GM18907 (cell line): Measurements from ENCODE around the gene MXRA7.
A peak's percentile ranks its signal among the peaks of the same experiment; 100 is the strongest.
"Not testable (repeated sequence)": the region's sequence is repeated elsewhere in the genome, so short reads cannot be mapped to it uniquely, and the experiment has no call there.

Experiments
- ATAC-seq: cut with Tn5 transposase; IDR thresholded peaks from one replicate; pipeline ENCODE4 v1.9.1; 2021; ENCODE audit warnings: mild to moderate bottlenecking, moderate library complexity; ENCODE audit not compliant: unreplicated experiment

MXRA7 gene

GRCh38 chr17:76710863-76711611, at the start of gene MXRA7:
Gene MXRA7, minus strand, starts transcription at chr17:76710965. Its CDS starts 19 bp downstream, at chr17:76710946.
- ATAC-seq: no peak

GRCh38 chr17:76758570-76758969, 47.8 kb upstream of the MXRA7 start:
- ATAC-seq: no peak

- ATAC-seq: no peak
Observed at GRCh38 chr17:76757256-76757655, 46.5 kb upstream of the MXRA7 start.

- no peak for ATAC-seq
Observed at GRCh38 chr17:76755285-76755684, 44.5 kb upstream of the MXRA7 start.

GRCh38 chr17:76753061-76753961, 42.5 kb upstream of the MXRA7 start:
- ATAC-seq: no peak

- no peak for ATAC-seq
Observed at GRCh38 chr17:76752006-76752405, 41.2 kb upstream of the MXRA7 start.

GRCh38 chr17:76751416-76751993, 40.7 kb upstream of the MXRA7 start:
- no peak for ATAC-seq

GRCh38 chr17:76748657-76749056, 37.9 kb upstream of the MXRA7 start:
- ATAC-seq: no peak

- no peak for ATAC-seq
Observed at GRCh38 chr17:76747716-76748363, 37.1 kb upstream of the MXRA7 start.

- ATAC-seq: not testable (repeated sequence)
Observed at GRCh38 chr17:76745785-76746184, 35.0 kb upstream of the MXRA7 start.

- ATAC-seq: no peak
Observed at GRCh38 chr17:76744747-76745146, 34.0 kb upstream of the MXRA7 start.

GRCh38 chr17:76742958-76743357, 32.2 kb upstream of the MXRA7 start:
- no peak for ATAC-seq

GRCh38 chr17:76740329-76741118, 29.8 kb upstream of the MXRA7 start:
- ATAC-seq: no peak

GRCh38 chr17:76739568-76740115, 28.9 kb upstream of the MXRA7 start:
- not testable (repeated sequence) for ATAC-seq

- no peak for ATAC-seq
Observed at GRCh38 chr17:76738468-76738850, 27.7 kb upstream of the MXRA7 start.

- ATAC-seq: peak; percentile 69
Observed at GRCh38 chr17:76737676-76738467, 27.1 kb upstream of the MXRA7 start, which contains the start of gene MFSD11. Gene MFSD11, plus strand, starts transcription at chr17:76738119. Its CDS starts 234 bp downstream, at chr17:76738353.

GRCh38 chr17:76737082-76737675, 26.4 kb upstream of the MXRA7 start, which contains the start of gene SRSF2:
Gene SRSF2, minus strand, starts transcription at chr17:76737331. Its CDS starts 171 bp downstream, at chr17:76737160.
- ATAC-seq: peak; percentile 71

- peak; percentile 8 for ATAC-seq
Observed at GRCh38 chr17:76736349-76737081, 25.8 kb upstream of the MXRA7 start.
